Measurements from ENCODE around the gene RAD51B.

Gene RAD51B

DNA sequence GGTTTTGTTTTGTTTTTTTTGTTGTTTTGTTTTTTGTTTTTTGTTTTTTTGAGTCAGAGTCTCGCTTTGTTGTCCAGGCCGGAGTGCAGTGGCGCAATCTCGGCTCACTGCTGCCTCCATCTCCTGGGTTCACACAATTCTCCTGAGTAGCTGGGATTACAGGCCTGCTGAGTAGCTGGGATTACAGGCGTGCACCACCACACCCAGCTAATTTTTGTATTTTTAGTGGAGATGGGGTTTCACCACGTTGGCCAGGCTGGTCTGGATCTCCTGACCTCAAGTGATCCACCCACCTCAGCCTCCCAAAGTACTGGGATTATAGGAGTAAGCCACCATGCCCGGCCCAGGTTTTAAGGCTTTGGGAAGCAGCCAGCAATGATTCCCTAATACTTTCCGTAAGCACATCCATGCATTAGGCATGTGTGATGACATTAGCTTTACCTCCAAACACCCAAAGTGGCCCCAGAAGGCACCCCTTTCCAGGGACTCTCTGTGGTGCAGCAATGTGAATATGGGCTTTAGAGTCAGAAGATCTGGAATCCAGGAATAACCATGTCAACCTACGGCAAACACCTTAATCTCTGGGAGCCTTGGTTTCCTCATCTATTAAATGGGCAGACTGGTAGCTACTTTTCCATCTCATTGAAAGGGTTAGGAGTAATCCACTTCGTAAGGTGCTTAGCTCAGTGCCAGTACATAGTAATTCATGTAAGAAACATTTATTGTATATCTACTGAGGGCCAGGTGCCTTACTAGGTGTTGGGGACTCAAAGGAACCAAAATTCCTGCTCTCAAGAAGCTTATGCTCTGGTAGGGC lies 820.4 kb downstream of the RAD51B start:
- Histone ChIP-seq H3K36me3 (ENCODE audit: control insufficient read depth, insufficient read depth, low read length) (no peaks in the 10 kb centered on the region), H3K4me2 (ENCODE audit: low read length) (no peak overlapping the region), H2AFZ (no peak overlapping the region), H3K79me2 (no peaks in the 10 kb centered on the region), H3K9ac (no peak overlapping the region), H3K4me3 (ENCODE audit: low read depth, low read length) (no peak overlapping the region), H3K9me3 (ENCODE audit: control insufficient read depth, low read length) (no peaks in the 10 kb centered on the region), H3K27ac (no peak overlapping the region), H3K27me3 (ENCODE audit: control insufficient read depth, insufficient read depth, low read length) (no peaks in the 10 kb centered on the region), H3K4me1 (no peaks in the 10 kb centered on the region)
- TF ChIP-seq, protein P1, sequence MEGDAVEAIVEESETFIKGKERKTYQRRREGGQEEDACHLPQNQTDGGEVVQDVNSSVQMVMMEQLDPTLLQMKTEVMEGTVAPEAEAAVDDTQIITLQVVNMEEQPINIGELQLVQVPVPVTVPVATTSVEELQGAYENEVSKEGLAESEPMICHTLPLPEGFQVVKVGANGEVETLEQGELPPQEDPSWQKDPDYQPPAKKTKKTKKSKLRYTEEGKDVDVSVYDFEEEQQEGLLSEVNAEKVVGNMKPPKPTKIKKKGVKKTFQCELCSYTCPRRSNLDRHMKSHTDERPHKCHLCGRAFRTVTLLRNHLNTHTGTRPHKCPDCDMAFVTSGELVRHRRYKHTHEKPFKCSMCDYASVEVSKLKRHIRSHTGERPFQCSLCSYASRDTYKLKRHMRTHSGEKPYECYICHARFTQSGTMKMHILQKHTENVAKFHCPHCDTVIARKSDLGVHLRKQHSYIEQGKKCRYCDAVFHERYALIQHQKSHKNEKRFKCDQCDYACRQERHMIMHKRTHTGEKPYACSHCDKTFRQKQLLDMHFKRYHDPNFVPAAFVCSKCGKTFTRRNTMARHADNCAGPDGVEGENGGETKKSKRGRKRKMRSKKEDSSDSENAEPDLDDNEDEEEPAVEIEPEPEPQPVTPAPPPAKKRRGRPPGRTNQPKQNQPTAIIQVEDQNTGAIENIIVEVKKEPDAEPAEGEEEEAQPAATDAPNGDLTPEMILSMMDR (IDR thresholded peaks at IDR 0.05), result no peak

DNA sequence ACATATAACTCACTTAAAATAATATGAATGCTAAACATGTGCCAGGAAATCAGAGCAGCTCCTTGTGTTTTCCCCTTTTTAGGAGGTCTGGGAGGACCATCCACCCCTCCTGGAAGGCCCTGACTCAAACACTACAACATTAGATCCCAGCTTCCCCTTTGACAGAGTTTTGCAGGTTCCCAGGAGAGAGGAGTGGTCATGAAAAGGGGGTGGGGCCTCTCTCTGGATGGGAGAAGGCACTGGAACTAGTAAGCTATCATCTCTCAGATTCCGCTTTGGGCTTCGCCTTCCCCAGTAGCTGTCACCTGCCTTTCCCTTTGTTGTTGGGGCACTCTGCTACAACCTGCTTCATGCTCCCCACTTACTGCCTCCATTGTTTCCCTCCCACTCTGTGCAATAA lies 824.1 kb downstream of the RAD51B start:
- no peaks in the 10 kb centered on the region for H3K27me3 ChIP-seq (ENCODE audit: control insufficient read depth, insufficient read depth, low read length)
- no peaks in the 10 kb centered on the region for H3K79me2 ChIP-seq
- TF ChIP-seq, protein P1 (IDR thresholded peaks at IDR 0.05), result no peak
- H3K4me2 ChIP-seq (ENCODE audit: low read length), result no peak overlapping the region
- no peak overlapping the region for H2AFZ ChIP-seq
- H3K27ac ChIP-seq, result no peak overlapping the region
- no peaks in the 10 kb centered on the region for H3K9me3 ChIP-seq (ENCODE audit: control insufficient read depth, low read length)
- no peak overlapping the region for H3K4me3 ChIP-seq (ENCODE audit: low read depth, low read length)
- no peaks in the 10 kb centered on the region for H3K4me1 ChIP-seq
- no peaks in the 10 kb centered on the region for H3K36me3 ChIP-seq (ENCODE audit: control insufficient read depth, insufficient read depth, low read length)
- H3K9ac ChIP-seq, result no peak overlapping the region

DNA sequence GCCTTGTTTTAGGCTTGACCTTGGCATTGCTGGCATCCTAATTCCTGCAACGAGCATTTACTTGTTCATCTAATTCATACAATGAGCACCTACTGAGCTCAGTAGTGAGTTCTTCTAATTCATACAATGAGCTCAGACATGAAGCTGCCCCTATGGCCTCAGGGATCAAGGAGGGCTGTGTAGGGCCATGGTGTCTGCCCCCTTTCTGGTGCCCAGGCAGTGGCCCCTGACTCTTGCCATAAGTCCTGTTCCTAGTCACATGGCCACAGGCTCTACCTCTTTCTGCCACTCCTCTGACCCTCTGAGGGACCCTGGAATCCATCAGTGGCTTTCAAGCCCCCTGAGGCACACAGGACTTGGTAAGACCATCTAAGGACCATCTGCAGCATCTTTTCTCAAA lies 824.5 kb downstream of the RAD51B start:
- Histone ChIP-seq H2AFZ (no peak overlapping the region), H3K79me2 (no peaks in the 10 kb centered on the region), H3K9ac (no peak overlapping the region), H3K4me2 (ENCODE audit: low read length) (no peak overlapping the region), H3K27me3 (ENCODE audit: control insufficient read depth, insufficient read depth, low read length) (no peaks in the 10 kb centered on the region), H3K9me3 (ENCODE audit: control insufficient read depth, low read length) (no peaks in the 10 kb centered on the region), H3K4me3 (ENCODE audit: low read depth, low read length) (no peak overlapping the region), H3K36me3 (ENCODE audit: control insufficient read depth, insufficient read depth, low read length) (no peaks in the 10 kb centered on the region), H3K4me1 (no peaks in the 10 kb centered on the region), H3K27ac (no peak overlapping the region)
- TF ChIP-seq, protein P1 (IDR thresholded peaks at IDR 0.05), result no peak

DNA sequence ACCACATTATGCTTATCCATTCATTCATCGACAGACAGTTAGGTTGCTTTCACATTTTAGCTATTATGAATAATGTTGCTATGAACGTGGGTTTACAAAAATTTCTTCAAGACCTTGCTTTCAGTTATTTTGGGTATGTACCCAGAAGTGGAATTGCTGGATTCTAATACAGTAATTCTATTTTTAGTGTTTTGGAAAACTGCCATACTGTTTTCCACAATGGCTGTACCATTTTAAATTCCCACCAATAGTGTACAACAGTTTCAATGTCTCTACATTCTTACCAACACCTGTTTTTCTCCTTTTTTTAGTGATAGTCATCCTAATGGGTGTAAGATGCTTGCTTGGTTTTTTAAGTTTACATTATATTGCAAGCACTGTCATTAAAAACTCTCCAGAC lies 825.8 kb downstream of the RAD51B start:
- Histone ChIP-seq H3K36me3 (ENCODE audit: control insufficient read depth, insufficient read depth, low read length) (no peaks in the 10 kb centered on the region), H3K27me3 (ENCODE audit: control insufficient read depth, insufficient read depth, low read length) (no peaks in the 10 kb centered on the region), H2AFZ (no peak overlapping the region), H3K4me3 (ENCODE audit: low read depth, low read length) (no peak overlapping the region), H3K9ac (no peak overlapping the region), H3K4me2 (ENCODE audit: low read length) (no peak overlapping the region), H3K9me3 (ENCODE audit: control insufficient read depth, low read length) (no peaks in the 10 kb centered on the region), H3K79me2 (no peaks in the 10 kb centered on the region), H3K4me1 (peaks cover 6% of the 10 kb centered on the region), H3K27ac (no peak overlapping the region)
- TF ChIP-seq, protein P1 (IDR thresholded peaks at IDR 0.05), result no peak

Data from parathyroid adenoma (tissue), 2 donors.